NCI-H1436 treated with DMSO at 0.1 percent for 48 hours (cell line): ENCODE results near the gene CMTM5.
"Not testable (repeated sequence)": the region's sequence is repeated elsewhere in the genome, so short reads cannot be mapped to it uniquely, and the experiment has no call there.

ENCODE experiments used
- DNase-seq: peaks from one replicate; lab custom pipeline; 2025; lab: John Stamatoyannopoulos, UW

CMTM5 gene

DNA sequence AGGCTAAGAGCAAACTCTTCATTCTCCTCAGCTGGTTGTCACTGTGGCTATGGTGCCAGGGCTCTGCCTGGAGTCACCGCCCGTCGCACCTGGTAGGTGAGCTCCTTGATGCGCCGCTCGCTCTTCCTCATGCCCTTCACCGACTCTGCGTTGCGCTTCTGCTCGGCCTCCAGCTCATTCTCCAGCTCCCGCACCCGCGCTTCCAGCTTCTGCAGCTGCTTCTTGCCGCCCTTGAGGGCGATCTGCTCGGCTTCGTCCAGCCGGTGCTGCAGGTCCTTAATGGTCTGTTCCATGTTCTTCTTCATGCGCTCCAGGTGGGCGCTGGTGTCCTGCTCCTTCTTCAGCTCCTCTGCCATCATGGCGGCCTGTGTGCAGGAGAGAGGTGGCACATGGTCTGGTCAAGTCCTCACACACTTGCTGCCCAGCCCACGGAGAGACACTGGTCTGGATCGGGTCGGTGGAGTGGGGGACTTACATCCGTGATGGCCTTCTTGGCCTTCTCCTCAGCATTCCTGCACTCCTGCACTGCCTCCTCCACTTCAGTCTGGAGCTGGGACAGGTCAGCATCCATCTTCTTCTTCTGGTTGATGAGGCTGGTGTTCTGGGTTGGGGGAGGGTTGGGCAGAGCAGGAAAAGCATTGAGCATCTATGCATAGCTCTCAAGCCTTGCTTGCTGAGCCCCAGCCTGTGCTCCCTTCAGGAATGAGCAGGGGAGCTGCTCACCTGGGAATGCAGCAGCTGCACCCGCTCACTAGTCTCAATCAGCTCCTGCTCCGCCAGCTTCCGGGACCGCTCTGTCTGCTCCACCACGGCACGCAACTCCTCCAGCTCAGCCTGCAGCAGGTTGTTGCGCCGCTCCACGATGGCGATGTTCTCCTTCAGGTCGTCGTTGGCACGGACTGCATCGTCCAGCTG lies 38.3 kb downstream of the CMTM5 start:
- no peak for DNase-seq

DNA sequence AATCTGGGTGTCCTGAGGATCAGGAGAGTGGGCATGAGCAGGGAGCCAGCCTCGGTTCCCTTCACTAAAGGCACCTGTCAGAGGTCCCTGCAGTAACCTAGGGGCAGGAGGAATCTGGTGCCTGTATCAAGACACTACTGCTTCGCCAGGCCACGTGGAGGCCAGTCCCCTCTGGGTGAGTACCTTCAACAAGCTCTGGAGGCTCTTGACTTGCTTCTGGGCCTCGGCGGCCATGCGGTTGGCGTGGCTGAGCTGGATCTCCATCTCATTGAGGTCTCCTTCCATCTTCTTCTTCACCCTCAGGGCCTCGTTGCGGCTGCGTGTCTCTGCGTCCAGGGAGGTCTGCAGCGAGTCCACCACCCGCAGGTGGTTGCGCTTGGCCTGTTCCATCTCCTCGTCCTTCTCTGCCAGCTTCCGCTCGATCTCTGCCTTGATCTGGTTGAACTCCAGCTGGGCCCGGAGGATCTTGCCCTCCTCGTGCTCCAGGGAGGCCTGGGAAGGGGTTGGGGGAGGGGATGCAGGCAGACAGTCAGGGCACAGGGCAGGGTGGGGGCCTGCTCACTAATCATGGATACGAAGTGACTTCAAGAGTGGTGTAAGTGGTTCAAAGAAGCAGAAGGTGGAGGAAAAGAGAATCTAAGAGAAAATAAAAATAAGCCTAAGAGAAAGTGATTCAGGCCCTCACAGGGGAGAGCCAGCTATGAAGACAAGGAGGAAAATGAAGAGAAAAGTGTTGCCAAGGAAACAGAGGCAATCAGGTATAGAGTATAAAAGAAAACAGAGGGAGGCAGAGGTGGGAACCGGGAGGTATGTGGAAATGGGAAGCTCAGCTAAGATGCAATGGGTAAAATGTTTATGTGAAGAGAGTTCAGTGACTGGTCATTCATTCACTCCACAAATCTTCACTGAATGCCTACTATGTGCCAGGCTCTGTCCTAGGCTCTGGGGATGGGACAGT lies 39.3 kb downstream of the CMTM5 start:
- no peak for DNase-seq

DNA sequence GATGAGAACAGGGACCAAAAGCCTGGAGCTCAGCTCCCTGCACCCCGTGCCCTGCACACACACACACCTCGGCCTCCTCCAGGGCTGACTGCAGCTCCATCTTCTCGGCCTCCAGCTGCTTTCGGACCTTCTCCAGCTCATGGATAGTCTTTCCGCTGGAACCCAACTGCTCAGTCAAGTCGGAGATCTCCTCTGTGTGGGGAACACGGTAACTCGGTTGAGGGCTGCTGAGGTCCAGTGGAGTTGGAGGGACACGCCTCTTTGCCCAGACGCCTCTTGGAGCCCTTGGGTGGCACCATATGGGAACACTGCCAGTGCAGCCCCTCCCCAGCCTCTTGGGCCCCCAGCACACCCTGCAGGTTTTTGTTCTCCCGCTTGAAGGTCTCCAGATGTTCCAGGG lies 40.0 kb downstream of the CMTM5 start:
- no peak for DNase-seq

DNA sequence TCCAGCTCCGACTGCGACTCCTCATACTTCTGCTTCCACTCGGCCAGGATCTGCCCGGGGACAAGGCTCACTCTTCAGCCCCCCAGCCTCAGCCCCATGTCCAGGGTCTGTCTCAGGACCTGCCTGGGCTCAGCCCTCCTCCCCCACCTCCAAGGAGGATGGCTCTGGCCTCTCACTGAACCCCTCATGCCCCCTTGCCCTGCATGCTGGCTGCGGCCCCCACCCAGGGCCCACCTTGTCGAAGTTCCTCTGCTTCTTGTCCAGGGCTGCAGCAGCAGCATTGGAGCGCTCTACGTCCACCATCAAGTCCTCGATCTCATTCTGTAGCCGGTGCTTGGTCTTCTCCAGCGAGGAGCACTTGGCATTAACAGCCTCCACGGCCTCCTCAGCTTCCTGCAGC lies 40.4 kb downstream of the CMTM5 start:
- DNase-seq = not testable (repeated sequence)

DNA sequence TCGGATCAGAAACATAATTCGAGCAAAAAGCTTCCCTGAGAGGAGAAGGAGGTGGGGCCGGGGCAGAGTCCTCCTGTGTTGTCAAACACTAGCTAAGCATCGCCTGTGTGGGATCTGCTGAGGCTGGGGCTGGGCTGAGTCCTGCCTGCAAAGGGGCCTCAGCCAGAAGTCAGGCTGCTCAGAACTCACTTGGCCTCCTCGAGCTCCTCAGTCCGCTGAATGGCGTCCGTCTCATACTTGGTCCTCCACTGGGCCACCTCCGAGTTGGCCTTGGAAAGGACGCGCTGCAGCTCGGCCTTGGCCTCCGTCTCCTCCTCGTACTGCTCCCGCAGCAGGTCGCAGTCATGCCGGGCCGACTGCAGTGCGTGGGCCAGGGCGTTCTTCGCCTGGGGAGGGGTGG lies 41.2 kb downstream of the CMTM5 start:
- no peak for DNase-seq

DNA sequence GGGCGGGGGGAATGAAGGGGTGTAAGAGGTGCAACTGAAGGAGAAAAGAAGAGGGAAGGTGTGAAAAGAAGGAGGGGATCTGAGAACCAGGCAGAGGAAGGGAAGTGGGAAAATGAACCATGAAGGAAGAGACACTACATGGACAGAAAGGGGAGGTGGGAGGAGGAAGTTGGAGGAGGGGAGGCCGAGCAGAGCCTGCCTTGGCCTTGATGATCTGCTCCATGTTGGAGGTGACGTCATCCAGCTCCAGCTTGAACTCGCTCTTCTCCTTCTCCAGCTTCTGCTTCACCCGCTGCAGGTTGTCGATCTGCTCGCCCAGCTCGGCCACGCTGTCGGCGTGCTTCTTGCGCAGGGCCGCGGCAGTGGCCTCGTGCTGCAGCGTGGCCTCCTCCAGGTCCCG lies 42.8 kb downstream of the CMTM5 start:
- not testable (repeated sequence) for DNase-seq

DNA sequence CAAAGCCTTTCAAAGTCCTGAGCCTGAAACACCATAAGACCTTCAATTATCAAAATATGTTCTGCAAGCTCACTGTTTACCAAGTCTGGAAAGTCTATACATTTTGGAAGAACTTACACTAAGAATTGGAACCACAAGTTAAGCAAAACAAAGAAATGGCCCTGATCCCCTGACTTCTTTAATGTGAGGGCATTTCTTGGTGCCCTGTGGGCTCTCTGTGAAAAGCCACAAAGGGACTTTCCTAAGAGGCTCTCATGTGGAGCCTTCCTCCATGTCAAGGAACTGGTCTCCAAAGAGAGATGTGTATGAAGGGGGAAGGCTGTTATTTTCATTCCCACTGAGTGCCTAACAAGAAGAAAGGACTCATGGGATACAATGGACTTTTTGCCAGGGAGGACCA lies 44.7 kb downstream of the CMTM5 start:
- DNase-seq = no peak

DNA sequence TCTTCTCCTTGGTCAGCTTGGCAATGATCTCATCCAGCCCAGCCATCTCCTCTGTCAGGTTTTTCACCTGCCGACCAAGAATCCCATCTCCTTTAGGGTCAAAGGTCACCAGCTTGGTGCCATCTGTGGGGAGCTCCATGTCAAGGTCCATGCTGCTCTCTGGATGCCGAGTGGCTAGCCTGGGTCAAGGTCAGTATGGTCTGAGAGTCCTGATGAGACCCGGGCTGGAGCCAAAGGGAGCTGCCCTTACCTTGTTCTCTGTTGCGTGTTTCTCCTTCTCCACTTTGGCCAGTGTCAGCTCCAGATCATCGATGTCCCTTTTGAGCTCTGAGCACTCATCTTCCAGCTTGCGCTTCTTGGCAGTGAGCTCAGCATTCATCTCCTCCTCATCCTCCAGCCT lies 46.8 kb downstream of the CMTM5 start:
- no peak for DNase-seq

DNA sequence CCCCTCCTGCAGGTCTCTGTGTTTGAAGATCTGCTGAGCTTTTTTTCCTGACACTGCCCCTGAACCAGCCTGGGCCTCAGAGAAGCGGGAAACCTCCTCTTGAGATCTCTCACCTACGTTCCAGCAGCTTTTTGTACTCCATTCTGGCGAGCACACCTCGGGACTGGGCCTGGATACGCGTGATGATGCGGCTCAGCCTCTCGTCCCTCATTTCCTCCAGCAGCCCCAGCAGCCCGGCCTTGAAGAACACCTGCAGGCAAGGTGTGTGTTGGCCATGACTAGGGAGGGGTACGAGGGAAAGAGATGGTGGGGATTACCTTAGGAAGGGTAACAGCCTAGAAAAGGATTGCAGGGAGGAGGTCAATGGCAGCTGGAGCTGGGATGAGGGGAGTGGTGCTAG lies 48.3 kb downstream of the CMTM5 start:
- no peak for DNase-seq

DNA sequence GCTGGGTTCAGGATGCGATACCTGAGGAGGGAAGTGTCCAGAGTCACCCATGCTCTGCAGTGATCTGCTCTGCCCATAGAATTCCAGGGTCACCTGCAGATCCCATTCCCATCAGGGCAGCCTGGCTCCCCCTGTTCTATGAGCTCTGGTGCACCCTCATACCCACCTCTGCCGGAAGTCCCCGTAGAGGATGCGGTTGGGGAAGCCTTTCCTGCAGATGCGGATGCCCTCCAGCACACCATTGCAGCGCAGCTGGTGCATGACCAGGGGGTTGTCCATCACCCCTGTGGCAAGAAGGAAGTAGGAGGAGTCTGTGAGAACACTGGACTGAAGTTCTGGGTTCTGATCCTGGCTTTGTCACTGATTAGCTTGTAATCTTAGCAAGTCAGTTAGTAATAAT lies 49.0 kb downstream of the CMTM5 start:
- not testable (repeated sequence) for DNase-seq

DNA sequence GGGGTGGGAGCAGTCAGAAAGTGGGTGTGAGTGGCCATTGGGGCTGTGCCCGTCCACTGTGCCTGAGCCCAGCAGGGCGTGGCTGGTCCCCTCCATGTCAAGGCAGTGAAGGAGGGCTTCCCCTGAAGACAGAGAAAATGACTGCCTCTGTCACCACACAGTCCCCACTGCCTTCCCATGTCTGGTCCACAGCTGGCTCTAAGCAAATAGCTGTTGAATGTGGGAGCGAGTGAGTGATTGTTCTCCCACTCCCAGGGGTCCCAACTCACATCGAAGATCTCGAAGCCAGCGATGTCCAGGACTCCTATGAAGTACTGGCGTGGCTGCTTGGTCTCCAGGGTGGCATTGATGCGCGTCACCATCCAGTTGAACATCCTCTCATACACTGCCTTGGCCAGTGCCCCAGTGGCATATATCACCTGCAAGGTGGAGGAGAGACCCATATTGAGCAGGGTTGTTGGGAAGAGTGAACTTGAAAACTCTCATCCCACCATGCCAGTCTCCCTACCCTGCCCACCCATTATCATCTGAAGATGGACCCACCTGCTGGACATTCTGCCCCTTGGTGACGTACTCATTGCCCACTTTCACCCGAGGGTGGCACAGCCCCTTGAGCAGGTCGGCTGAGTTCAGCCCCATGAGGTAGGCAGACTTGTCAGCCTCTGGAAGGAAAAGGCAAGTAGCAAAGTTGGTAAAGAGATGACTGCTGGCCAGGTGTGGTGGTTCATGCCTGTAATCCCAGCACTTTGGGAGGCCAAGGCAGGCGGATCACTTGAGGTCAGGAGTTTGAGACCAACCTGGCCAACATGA lies 52.0 kb downstream of the CMTM5 start:
- no peak for DNase-seq
